ENCODE results near the gene KIF25. TPM values are rescaled to one million over a fixed set of nuclear protein-coding genes. Genes with fewer than 3 reads are reported as not detected.
A peak's percentile ranks its signal among the peaks of the same experiment; 100 is the strongest.

Gene KIF25
- total and polyA plus RNA-seq, 5 donors from 2014 or later = not detected

DNA sequence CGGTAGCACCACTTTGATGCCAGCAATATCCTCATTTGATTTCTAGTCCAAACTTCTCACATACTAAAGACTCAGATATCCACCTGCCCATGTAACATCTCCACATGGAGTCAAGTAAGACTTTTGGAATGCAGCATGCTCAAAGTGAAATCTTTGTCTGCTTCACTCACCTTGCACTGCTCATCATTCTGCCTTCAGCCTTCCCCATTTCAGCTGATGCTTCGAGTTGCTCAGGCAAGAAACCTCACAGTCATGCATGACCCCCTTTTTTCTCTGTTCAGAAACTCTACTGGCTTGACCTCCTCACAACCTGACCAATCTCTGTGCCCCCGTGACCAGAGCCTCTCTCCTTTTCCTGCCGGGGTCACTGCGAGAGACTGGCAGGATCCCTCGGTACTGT, 41.0 kb upstream of the KIF25 start:
- H3K36me3 Mint-ChIP-seq = no peaks in the 10 kb centered on the region
- Histone ChIP-seq H3K9me3 (ENCODE audit: control insufficient read depth in 2 of 2, low read length in 2 of 2) (no peaks in the 10 kb centered on the region), H3K27ac (ENCODE audit: insufficient read depth, low read length, poor library complexity, severe bottlenecking) (no peak overlapping the region), H3K36me3 (ENCODE audit: control insufficient read depth, insufficient read depth, low read length) (no peaks in the 10 kb centered on the region), H3K4me1 (ENCODE audit: control insufficient read depth, insufficient read depth, low read length, poor library complexity, severe bottlenecking) (no peaks in the 10 kb centered on the region), H3K4me3 (ENCODE audit: low read depth, low read length) (no peak overlapping the region), H3K27me3 (ENCODE audit: control insufficient read depth, insufficient read depth, low read length) (no peaks in the 10 kb centered on the region)
- DNase-seq (no peak), ATAC-seq (ENCODE audit: low read depth in 2 of 2) (no peak)
- H3K9me3 Mint-ChIP-seq = no peaks in the 10 kb centered on the region
- no peak overlapping the region for H3K4me3 Mint-ChIP-seq
- H3K4me1 Mint-ChIP-seq = no peaks in the 10 kb centered on the region
- peak overlapping the region in 1 of 3 donors; percentile 74 for H3K27ac Mint-ChIP-seq
- H3K27me3 Mint-ChIP-seq = no peaks in the 10 kb centered on the region

GRCh38 chr6:167956983-167957492, 40.4 kb upstream of the KIF25 start:
- H3K27ac Mint-ChIP-seq = peak overlapping the region in 1 of 3 donors; percentile 74
- Histone ChIP-seq H3K27ac (ENCODE audit: insufficient read depth, low read length, poor library complexity, severe bottlenecking) (no peak overlapping the region), H3K36me3 (ENCODE audit: control insufficient read depth, insufficient read depth, low read length) (no peaks in the 10 kb centered on the region), H3K27me3 (ENCODE audit: control insufficient read depth, insufficient read depth, low read length) (no peaks in the 10 kb centered on the region), H3K4me3 (ENCODE audit: low read depth, low read length) (no peak overlapping the region), H3K4me1 (ENCODE audit: control insufficient read depth, insufficient read depth, low read length, poor library complexity, severe bottlenecking) (no peaks in the 10 kb centered on the region), H3K9me3 (ENCODE audit: control insufficient read depth in 2 of 2, low read length in 2 of 2) (no peaks in the 10 kb centered on the region)
- no peaks in the 10 kb centered on the region for H3K9me3 Mint-ChIP-seq
- peaks cover under 1% of the 10 kb centered on the region for H3K36me3 Mint-ChIP-seq
- H3K4me1 Mint-ChIP-seq = no peaks in the 10 kb centered on the region
- no peak overlapping the region for H3K4me3 Mint-ChIP-seq
- DNase-seq (no peak), ATAC-seq (ENCODE audit: low read depth in 2 of 2) (no peak)
- H3K27me3 Mint-ChIP-seq = no peaks in the 10 kb centered on the region

DNA sequence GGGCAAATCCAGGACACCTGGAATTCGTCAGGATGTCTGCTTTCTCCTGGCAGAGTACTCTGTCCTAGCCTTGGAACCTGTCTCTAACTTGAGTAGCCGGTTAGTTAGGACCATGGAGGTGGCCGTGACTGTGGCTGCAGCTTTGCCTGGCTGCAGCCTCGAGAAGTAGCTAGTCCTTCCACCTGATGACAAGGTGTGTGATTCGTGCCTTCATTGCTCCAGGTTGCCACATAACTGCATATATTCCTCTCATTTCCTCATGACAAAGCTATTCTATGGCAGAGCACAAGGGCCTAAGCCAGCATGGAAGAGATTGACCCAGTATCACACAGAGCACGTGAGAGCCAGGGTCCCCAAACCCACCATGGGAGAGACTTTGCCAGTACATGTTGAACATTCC, 39.8 kb upstream of the KIF25 start:
- Mint-ChIP-seq H3K4me3 (no peak overlapping the region), H3K4me1 (peaks cover 0 to 4% (median 0%) of the 10 kb centered on the region in 4 donors), H3K9me3 (no peaks in the 10 kb centered on the region), H3K27ac (peak overlapping the region in 1 of 3 donors; percentile 9), H3K27me3 (no peaks in the 10 kb centered on the region), H3K36me3 (peaks cover 4% of the 10 kb centered on the region)
- Histone ChIP-seq H3K4me1 (ENCODE audit: control insufficient read depth, insufficient read depth, low read length, poor library complexity, severe bottlenecking) (no peaks in the 10 kb centered on the region), H3K4me3 (ENCODE audit: low read depth, low read length) (no peak overlapping the region), H3K9me3 (ENCODE audit: control insufficient read depth in 2 of 2, low read length in 2 of 2) (no peaks in the 10 kb centered on the region), H3K27me3 (ENCODE audit: control insufficient read depth, insufficient read depth, low read length) (no peaks in the 10 kb centered on the region), H3K36me3 (ENCODE audit: control insufficient read depth, insufficient read depth, low read length) (peaks cover 4% of the 10 kb centered on the region), H3K27ac (ENCODE audit: insufficient read depth, low read length, poor library complexity, severe bottlenecking) (no peak overlapping the region)
- no peak for ATAC-seq (ENCODE audit: low read depth in 2 of 2)
- DNase-seq = no peak

GRCh38 chr6:167960579-167960978, 36.9 kb upstream of the KIF25 start:
- H3K27ac Mint-ChIP-seq = no peak overlapping the region
- Histone ChIP-seq H3K27ac (ENCODE audit: insufficient read depth, low read length, poor library complexity, severe bottlenecking) (no peak overlapping the region), H3K4me3 (ENCODE audit: low read depth, low read length) (no peak overlapping the region), H3K27me3 (ENCODE audit: control insufficient read depth, insufficient read depth, low read length) (no peaks in the 10 kb centered on the region), H3K9me3 (ENCODE audit: control insufficient read depth in 2 of 2, low read length in 2 of 2) (no peaks in the 10 kb centered on the region), H3K36me3 (ENCODE audit: control insufficient read depth, insufficient read depth, low read length) (peaks cover 4% of the 10 kb centered on the region), H3K4me1 (ENCODE audit: control insufficient read depth, insufficient read depth, low read length, poor library complexity, severe bottlenecking) (no peaks in the 10 kb centered on the region)
- H3K9me3 Mint-ChIP-seq = no peaks in the 10 kb centered on the region
- H3K4me1 Mint-ChIP-seq = peaks cover 0 to 4% (median 3%) of the 10 kb centered on the region in 4 donors
- no peak for DNase-seq
- peaks cover 4% of the 10 kb centered on the region for H3K36me3 Mint-ChIP-seq
- no peak overlapping the region for H3K4me3 Mint-ChIP-seq
- no peak for ATAC-seq (ENCODE audit: low read depth in 2 of 2)
- no peaks in the 10 kb centered on the region for H3K27me3 Mint-ChIP-seq

DNA sequence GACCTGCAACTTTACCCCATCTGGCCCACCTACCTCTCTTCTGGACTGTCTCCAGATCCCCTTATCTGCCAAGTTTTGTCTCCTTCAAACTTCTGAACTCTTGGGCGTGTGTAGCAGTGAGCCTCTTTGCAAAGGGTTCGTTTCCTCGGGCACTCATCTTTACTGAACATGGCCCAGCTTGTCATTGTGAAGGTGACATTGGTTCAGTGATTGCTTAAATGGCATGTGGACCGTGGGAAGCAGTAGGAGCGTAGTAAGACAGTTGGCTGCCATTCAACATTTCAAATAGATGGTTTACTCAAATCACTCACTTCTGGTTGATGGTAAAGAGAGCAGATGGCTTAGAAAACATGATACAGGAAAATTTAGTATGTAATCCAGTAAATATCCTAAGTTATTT, 34.8 kb upstream of the KIF25 start:
- Mint-ChIP-seq H3K9me3 (no peaks in the 10 kb centered on the region), H3K27ac (no peak overlapping the region), H3K4me1 (peaks cover 0 to 4% (median 4%) of the 10 kb centered on the region in 4 donors), H3K4me3 (no peak overlapping the region), H3K27me3 (no peaks in the 10 kb centered on the region), H3K36me3 (peaks cover 10% of the 10 kb centered on the region)
- peaks cover 12% of the 10 kb centered on the region for H3K36me3 ChIP-seq (ENCODE audit: control insufficient read depth, insufficient read depth, low read length)
- no peak overlapping the region for H3K27ac ChIP-seq (ENCODE audit: insufficient read depth, low read length, poor library complexity, severe bottlenecking)
- DNase-seq = no peak
- no peak for ATAC-seq (ENCODE audit: low read depth in 2 of 2)
- H3K27me3 ChIP-seq (ENCODE audit: control insufficient read depth, insufficient read depth, low read length) = no peaks in the 10 kb centered on the region
- H3K4me1 ChIP-seq (ENCODE audit: control insufficient read depth, insufficient read depth, low read length, poor library complexity, severe bottlenecking) = no peaks in the 10 kb centered on the region
- H3K4me3 ChIP-seq (ENCODE audit: low read depth, low read length) = no peak overlapping the region
- H3K9me3 ChIP-seq (ENCODE audit: control insufficient read depth in 2 of 2, low read length in 2 of 2) = no peaks in the 10 kb centered on the region

DNA sequence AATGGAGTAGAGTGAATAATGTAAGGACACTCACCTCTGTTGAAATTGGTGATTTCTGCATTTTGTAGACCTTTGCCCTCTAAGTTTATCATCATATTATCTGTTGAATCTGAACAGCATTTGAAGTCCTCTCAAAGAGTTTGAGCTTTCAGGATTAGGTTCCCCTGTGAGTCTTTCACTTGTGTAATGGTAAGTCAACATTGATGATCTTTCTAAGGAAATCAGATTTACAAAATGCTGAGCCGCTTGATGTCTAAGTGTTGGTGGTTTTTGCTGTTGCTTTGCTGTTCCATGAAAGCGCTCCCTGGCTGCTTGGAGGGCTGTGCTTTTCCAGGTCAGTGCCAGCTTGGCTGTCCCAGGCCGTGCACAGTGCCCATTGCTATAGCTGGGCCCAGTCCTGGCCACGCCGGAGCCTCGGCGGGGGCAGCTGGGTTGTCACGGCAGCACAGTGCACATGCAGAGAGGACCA, 33.8 kb upstream of the KIF25 start:
- Mint-ChIP-seq H3K27ac (no peak overlapping the region), H3K4me3 (no peak overlapping the region), H3K36me3 (peaks cover 10% of the 10 kb centered on the region), H3K4me1 (peaks cover 0 to 4% (median 4%) of the 10 kb centered on the region in 4 donors), H3K27me3 (no peaks in the 10 kb centered on the region), H3K9me3 (no peaks in the 10 kb centered on the region)
- Histone ChIP-seq H3K4me1 (ENCODE audit: control insufficient read depth, insufficient read depth, low read length, poor library complexity, severe bottlenecking) (no peaks in the 10 kb centered on the region), H3K4me3 (ENCODE audit: low read depth, low read length) (no peak overlapping the region), H3K36me3 (ENCODE audit: control insufficient read depth, insufficient read depth, low read length) (peaks cover 12% of the 10 kb centered on the region), H3K27ac (ENCODE audit: insufficient read depth, low read length, poor library complexity, severe bottlenecking) (no peak overlapping the region), H3K9me3 (ENCODE audit: control insufficient read depth in 2 of 2, low read length in 2 of 2) (no peaks in the 10 kb centered on the region), H3K27me3 (ENCODE audit: control insufficient read depth, insufficient read depth, low read length) (no peaks in the 10 kb centered on the region)
- ATAC-seq (ENCODE audit: low read depth in 2 of 2) (no peak), DNase-seq (no peak)

DNA sequence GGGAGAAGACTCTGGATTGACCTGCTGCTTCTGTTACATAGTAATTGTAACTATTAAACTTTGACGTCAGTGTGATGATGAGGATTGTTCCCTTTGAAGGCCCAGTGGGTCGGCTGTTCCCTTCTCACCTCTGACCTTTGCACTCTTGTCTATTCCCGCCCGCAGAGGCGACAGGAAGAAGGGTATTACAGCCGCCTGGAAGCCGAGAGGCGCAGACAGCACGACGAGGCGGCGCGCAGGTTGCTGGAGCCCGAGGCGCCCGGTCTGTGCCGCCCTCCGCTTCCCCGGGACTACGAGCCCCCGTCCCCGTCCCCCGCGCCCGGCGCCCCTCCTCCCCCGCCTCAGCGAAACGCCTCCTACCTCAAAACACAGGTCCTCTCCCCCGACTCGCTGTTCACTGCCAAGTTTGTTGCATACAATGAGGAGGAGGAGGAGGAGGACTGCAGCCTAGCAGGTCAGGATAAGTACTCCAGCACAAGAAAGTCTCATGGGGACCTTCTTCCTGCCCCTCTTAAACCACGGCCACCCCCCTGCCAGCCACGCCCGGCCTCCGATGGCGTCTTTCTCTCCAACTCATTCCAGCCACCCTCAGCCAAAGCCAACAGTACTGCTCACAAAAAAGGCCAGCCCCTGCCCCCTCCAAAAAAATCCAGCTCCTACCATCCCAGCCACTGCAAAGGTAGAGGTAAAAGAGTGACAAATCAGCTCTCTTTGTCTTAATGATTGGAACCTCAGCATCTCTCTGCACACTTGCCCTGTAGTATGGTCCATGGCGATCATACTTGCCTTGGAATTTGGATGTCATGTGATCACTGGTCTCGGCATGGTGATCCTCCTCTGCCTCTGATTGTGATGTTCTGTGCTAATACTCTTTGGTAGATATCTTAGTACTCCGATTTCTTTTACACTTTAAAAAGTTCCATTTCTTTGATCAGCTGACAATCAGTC, 31.6 kb upstream of the KIF25 start:
- Mint-ChIP-seq H3K27me3 (no peaks in the 10 kb centered on the region), H3K4me1 (peaks cover 0 to 4% (median 4%) of the 10 kb centered on the region in 4 donors), H3K9me3 (no peaks in the 10 kb centered on the region), H3K36me3 (peaks cover 10% of the 10 kb centered on the region), H3K27ac (peak overlapping the region in 1 of 3 donors; percentile 66), H3K4me3 (no peak overlapping the region)
- Histone ChIP-seq H3K4me3 (ENCODE audit: low read depth, low read length) (no peak overlapping the region), H3K27ac (ENCODE audit: insufficient read depth, low read length, poor library complexity, severe bottlenecking) (no peak overlapping the region), H3K27me3 (ENCODE audit: control insufficient read depth, insufficient read depth, low read length) (no peaks in the 10 kb centered on the region), H3K36me3 (ENCODE audit: control insufficient read depth, insufficient read depth, low read length) (peaks cover 15% of the 10 kb centered on the region), H3K9me3 (ENCODE audit: control insufficient read depth in 2 of 2, low read length in 2 of 2) (no peaks in the 10 kb centered on the region), H3K4me1 (ENCODE audit: control insufficient read depth, insufficient read depth, low read length, poor library complexity, severe bottlenecking) (no peaks in the 10 kb centered on the region)
- DNase-seq = no peak
- no peak for ATAC-seq (ENCODE audit: low read depth in 2 of 2)
